Fibroblast of villous mesenchyme (primary cell): Measurements from ENCODE around the gene MICAL3. TPM values are rescaled to one million over a fixed set of nuclear protein-coding genes. Genes with fewer than 3 reads are reported as not detected.

Source experiments
- DNase-seq: peaks from one replicate; pipeline ENCODE4 v3.0.0-alpha.2; 2010; ENCODE audit warnings: low read depth
- H3K4me3 ChIP-seq: 2 replicates; pipeline ENCODE4 v1.5.1; 2011; ENCODE audit warnings: low read depth, mild to moderate bottlenecking, low read length
- CTCF ChIP-seq: IDR thresholded peaks from 2 replicates; pipeline ENCODE4 v1.5.1; 2012; ENCODE audit warnings: low read depth, mild to moderate bottlenecking, low read length; ENCODE audit not compliant: insufficient read depth
- total RNA-seq: library from RNA; depleted of rRNA; stranded (reverse); fragments of >200 nt; gene quantifications from 2 replicates; pipeline ENCODE4 v1.2.3, GENCODE V29; 2012

MICAL3 gene
- total RNA-seq, 1 donor: 39.7 TPM

GRCh38 chr22:18035751-18036150 lies 11.4 kb upstream of the MICAL3 start:
- H3K4me3 ChIP-seq: no peak overlapping the region
- DNase-seq: no peak
- TF ChIP-seq CTCF: no peak

DNA sequence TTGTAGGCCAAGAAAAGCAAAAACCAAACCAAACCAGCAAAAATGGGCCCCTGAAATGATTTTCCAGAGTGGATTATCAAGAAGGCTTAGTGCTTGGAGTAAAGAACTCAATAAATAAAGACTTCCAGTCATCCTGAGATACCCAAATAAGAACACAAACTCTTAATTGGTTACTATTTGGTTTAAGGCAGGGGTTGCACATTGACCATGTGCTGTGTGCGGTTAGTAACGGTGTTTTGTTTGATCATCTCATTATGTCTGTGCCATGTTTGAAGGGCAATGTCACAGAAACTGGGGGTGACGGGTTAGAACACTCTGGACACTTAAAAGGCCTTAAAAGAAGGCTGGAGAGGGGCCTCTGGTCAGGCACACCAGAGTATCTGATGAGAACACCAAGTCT lies 9.7 kb upstream of the MICAL3 start:
- TF ChIP-seq CTCF: no peak
- DNase-seq: no peak
- H3K4me3 ChIP-seq: no peak overlapping the region

DNA sequence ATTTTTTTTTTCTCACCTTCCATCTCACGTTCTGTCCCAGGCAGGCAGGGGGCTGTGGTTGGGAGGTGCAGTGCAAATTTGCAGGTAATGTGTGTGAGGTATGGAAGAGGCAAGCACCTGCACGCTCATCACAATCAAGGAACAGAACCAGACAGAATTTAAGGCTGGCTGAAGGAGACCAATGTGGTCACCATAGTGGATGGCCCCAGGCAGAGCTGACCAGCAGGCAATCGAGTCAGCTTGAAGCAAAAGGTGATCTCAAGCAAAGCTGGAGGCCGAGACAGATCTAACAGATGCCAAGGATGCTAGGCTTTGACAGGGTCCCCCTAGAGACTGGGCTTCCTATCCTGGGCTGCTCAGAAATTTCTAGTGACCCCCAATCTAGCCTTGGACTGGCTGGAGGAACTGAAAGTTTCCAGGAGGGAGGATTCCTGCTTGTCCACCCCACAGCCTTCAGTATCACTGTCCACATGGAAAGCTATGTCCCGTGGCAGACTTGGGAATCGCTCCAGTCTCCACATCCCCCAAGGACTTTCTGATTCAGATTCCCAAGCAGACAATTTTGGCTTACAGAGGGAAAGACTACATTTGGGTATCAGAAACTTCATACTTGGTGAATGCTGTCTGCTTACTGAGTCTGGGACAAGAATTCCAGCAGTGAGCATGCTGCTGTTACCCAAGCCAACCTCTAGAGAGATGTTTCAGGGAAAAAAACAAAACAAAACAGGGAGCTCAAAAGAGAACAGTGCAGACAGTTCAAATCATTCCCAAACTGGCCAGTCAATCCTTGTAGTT lies 9.0 kb upstream of the MICAL3 start:
- no peak overlapping the region for H3K4me3 ChIP-seq
- DNase-seq: no peak
- TF ChIP-seq CTCF: no peak

DNA sequence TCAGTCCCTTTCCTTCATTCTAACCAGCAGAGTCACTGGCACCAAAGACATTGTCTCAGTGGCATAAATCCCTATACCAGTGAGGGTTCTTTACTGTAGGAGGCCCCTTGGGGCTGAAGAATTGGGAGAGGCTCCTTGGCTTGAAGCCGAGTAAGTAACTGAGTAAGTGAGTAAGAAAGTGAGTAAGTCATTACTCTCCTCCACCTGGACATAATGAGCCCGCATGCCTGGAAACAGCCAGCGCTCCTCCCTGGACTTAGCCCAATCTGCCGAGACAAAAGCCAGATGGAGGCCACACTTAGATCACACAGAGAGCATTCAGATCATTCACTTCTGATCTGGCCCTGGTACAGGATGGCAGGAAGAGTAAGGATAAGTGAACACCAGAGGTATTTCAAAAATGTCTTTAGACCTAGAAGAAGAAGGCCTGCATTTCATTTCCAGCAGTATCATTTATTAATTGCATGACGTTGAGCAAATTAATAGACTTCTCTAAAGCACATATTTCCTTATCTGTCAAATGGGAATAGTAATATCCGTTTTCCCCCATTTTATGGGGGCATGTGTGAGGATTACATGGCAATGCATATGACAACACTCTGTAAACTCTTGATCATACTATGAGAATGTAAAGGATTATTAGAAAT lies 8.2 kb upstream of the MICAL3 start:
- H3K4me3 ChIP-seq: no peak overlapping the region
- peak; percentile 47 for DNase-seq
- TF ChIP-seq CTCF: no peak

- no peak for TF ChIP-seq CTCF
- peak; percentile 76 for DNase-seq
- H3K4me3 ChIP-seq: no peak overlapping the region
Measured at GRCh38 chr22:18031695-18032454, 7.5 kb upstream of the MICAL3 start.

- TF ChIP-seq CTCF: no peak
- no peak overlapping the region for H3K4me3 ChIP-seq
- DNase-seq: no peak
Measured at GRCh38 chr22:18029686-18030267, 5.4 kb upstream of the MICAL3 start.
